Measurements from ENCODE around the gene WDR4.
"Not testable (repeated sequence)": the region's sequence is repeated elsewhere in the genome, so short reads cannot be mapped to it uniquely, and the experiment has no call there.

WDR4 gene

GRCh38 chr21:42851812-42852665 lies 27.3 kb downstream of the WDR4 start:
- no peak for DNase-seq

GRCh38 chr21:42850866-42851391 lies 28.4 kb downstream of the WDR4 start:
- peak; percentile 59 to 64 for DNase-seq

- no peak for DNase-seq
Observed at GRCh38 chr21:42850463-42850862, 28.9 kb downstream of the WDR4 start.

GRCh38 chr21:42849759-42850412 lies 29.5 kb downstream of the WDR4 start:
- no peak for DNase-seq

GRCh38 chr21:42848932-42849758 lies 30.2 kb downstream of the WDR4 start:
- no peak for DNase-seq

- not testable (repeated sequence) for DNase-seq
Observed at GRCh38 chr21:42848144-42848931, 31.0 kb downstream of the WDR4 start.

GRCh38 chr21:42847726-42848125 lies 31.6 kb downstream of the WDR4 start:
- DNase-seq: no peak

- DNase-seq: peak in 1 of 2 experiments; percentile 11
Observed at GRCh38 chr21:42847051-42847707, 32.2 kb downstream of the WDR4 start.

GRCh38 chr21:42846221-42846620 lies 33.1 kb downstream of the WDR4 start:
- DNase-seq: peak; percentile 3 to 7

- DNase-seq: peak; percentile 12 to 13
Observed at GRCh38 chr21:42845296-42845965, 33.9 kb downstream of the WDR4 start.

GRCh38 chr21:42844411-42845113 lies 34.8 kb downstream of the WDR4 start:
- peak in 1 of 2 experiments; percentile 10 for DNase-seq

- no peak for DNase-seq
Observed at GRCh38 chr21:42843056-42843455, 36.3 kb downstream of the WDR4 start.

GRCh38 chr21:42841916-42842655 lies 37.3 kb downstream of the WDR4 start:
- peak; percentile 13 for DNase-seq

- DNase-seq: peak in 1 of 2 experiments; percentile 16
Observed at GRCh38 chr21:42841156-42841915, 38.0 kb downstream of the WDR4 start.

- peak in 1 of 2 experiments; percentile 14 for DNase-seq
Observed at GRCh38 chr21:42840411-42841155, 38.8 kb downstream of the WDR4 start.

- DNase-seq: peak; percentile 14 to 16
Observed at GRCh38 chr21:42839271-42840231, 39.8 kb downstream of the WDR4 start.

GRCh38 chr21:42838212-42838690 lies 41.1 kb downstream of the WDR4 start:
- DNase-seq: not testable (repeated sequence)
